ENCODE measurements around the gene RAB15. TPM values are rescaled to one million over a fixed set of nuclear protein-coding genes. Genes with fewer than 3 reads are reported as not detected.

Gene RAB15
- total RNA-seq, 1 experiment from 2014 or later = 3.3 TPM

- no peak for TF ChIP-seq REST (IDR thresholded peaks at IDR 0.05; ENCODE audit: low read depth)
- TF ChIP-seq JUND (IDR thresholded peaks at IDR 0.05) = no peak
- no peak for TF ChIP-seq YY1 (IDR thresholded peaks at IDR 0.05; ENCODE audit: extremely low read depth, insufficient replicate concordance, low read depth, low read length)
- TF ChIP-seq RAD21 (IDR thresholded peaks at IDR 0.05; ENCODE audit: low read depth) = no peak
- no peak for TF ChIP-seq POLR2A (IDR thresholded peaks at IDR 0.05; ENCODE audit: borderline replicate concordance, extremely low read depth, insufficient read depth, insufficient read length)
- TF ChIP-seq SRF (IDR thresholded peaks at IDR 0.05; ENCODE audit: low read depth) = no peak
- TF ChIP-seq TCF7L2 (IDR thresholded peaks at IDR 0.05; ENCODE audit: borderline replicate concordance, extremely low read depth, insufficient read depth, insufficient read length) = no peak
- no peak for TF ChIP-seq POLR2AphosphoS5 (IDR thresholded peaks at IDR 0.05; ENCODE audit: low read depth, low read length)
Measured at GRCh38 chr14:64990296-64990695, 18.2 kb upstream of the RAB15 start (continued).

DNA sequence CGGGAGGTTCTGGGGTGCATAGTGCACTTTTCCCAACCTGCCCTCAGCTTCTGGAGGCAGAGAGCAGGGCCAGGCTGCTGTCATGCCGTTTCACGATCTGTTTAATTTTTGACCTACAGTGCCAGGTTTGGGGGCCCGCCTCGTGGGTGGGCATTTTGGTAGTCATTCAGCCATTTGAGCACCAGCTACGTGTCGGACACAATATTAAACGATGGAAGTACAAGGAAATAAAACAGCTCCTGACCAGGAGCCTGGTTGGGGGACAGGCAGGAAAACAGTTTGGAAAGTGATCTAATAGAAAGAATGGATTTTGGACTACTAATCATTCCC lies 15.3 kb upstream of the RAB15 start:
- Histone ChIP-seq H2AFZ (ENCODE audit: low read depth, low read length, poor library complexity, severe bottlenecking) (no peak overlapping the region), H3K4me3 (replicated peaks in 1 of 2; ENCODE audit: low read depth in 1 of 2, low read length in 2 of 2) (peak overlapping the region; percentile 75 to 91), H3K4me1 (ENCODE audit: control insufficient read depth in 1 of 2, insufficient read depth in 2 of 2, low read length in 2 of 2) (peaks cover 8 to 18% of the 10 kb centered on the region in 2 experiments), H3K9me2 (ENCODE audit: insufficient read depth) (no peaks in the 10 kb centered on the region), H4K20me1 (ENCODE audit: insufficient read depth) (no peaks in the 10 kb centered on the region), H3K27me3 (ENCODE audit: insufficient read depth, low read length) (no peaks in the 10 kb centered on the region), H3K4me2 (ENCODE audit: low read length) (peak overlapping the region; percentile 81), H3K9ac (ENCODE audit: low read length) (peak overlapping the region; percentile 82), H3K79me2 (ENCODE audit: insufficient read depth, low read length) (peaks cover 43% of the 10 kb centered on the region), H3K27ac (ENCODE audit: low read depth, low read length) (peak overlapping the region; percentile 87), H3K36me3 (ENCODE audit: control insufficient read depth in 1 of 2, insufficient read depth in 2 of 2, low read length in 2 of 2) (no peaks in the 10 kb centered on the region), H3K9me3 (ENCODE audit: control insufficient read depth in 1 of 2, insufficient read depth in 1 of 2, low read depth in 1 of 2, low read length in 2 of 2) (no peaks in the 10 kb centered on the region)
- RAD21 ChIA-PET (ENCODE audit: low non-redundant PET in 1 of 2, low total read pairs in 2 of 2, uncharacterized antibody in 2 of 2, unreplicated experiment in 2 of 2) = interaction anchor here in 1 of 2 experiments (0.7 to 1.5 kb wide), 2 partner anchors 32 to 115 kb away, joined by 4 read pairs; partner anchors contain the start of gene MAX
- intact Hi-C loops (cut with micrococcal nuclease) = no loop called here
- CTCF ChIA-PET = interaction anchor here (0.9 to 2.2 kb wide), 8 partner anchors 8 to 186 kb away, joined by 3 to 24 read pairs (median 5); partner anchors contain the start of gene MAX
- ATAC-seq = peak; percentile 43; the same call in 1 of the 2 replicates
- POLR2A ChIA-PET = interaction anchor here (0.6 to 1.5 kb wide), 4 partner anchors 10 to 21 kb away, joined by 3 read pairs; no protein-coding TSS in a partner anchor
- BruUV-seq (replicated peaks) = no TSS peak
- no peak for DNase-seq (ENCODE audit: low read depth, low spot score)
- TF ChIP-seq FOSL1 (IDR thresholded peaks at IDR 0.05; ENCODE audit: low read depth) = no peak
- TF ChIP-seq MAX (IDR thresholded peaks at IDR 0.05) = no peak
- no peak for TF ChIP-seq SP1 (IDR thresholded peaks at IDR 0.05; ENCODE audit: low read depth)
- TF ChIP-seq POLR2A (IDR thresholded peaks at IDR 0.05; ENCODE audit: borderline replicate concordance, extremely low read depth, insufficient read depth, insufficient read length) = no peak
- TF ChIP-seq ZBTB33 (IDR thresholded peaks at IDR 0.05; ENCODE audit: extremely low read depth, insufficient replicate concordance, low read length) = no peak
- no peak for TF ChIP-seq EGR1 (IDR thresholded peaks at IDR 0.05; ENCODE audit: low read depth)
- TF ChIP-seq REST (IDR thresholded peaks at IDR 0.05; ENCODE audit: low read depth) = no peak
- TF ChIP-seq SIN3A (IDR thresholded peaks at IDR 0.05; ENCODE audit: low read depth) = no peak
- TF ChIP-seq ATF3 (IDR thresholded peaks at IDR 0.05) = no peak
- TF ChIP-seq TCF7L2 (IDR thresholded peaks at IDR 0.05; ENCODE audit: borderline replicate concordance, extremely low read depth, insufficient read depth, insufficient read length) = no peak
